Activated CD8-positive, alpha-beta T cell treated with anti-CD3 and anti-CD28 coated beads for 36 hours (primary cell): ENCODE results near the gene PPARGC1A. TPM values are rescaled to one million over a fixed set of nuclear protein-coding genes. Genes with fewer than 3 reads are reported as not detected.

Experiments
- ATAC-seq: fragments of 200-7000 bp; cut with Tn5 transposase; one replicate; pipeline ENCODE4 v1.10.0; 2021; ENCODE audit warnings: mild to moderate bottlenecking, moderate library complexity
- CTCF ChIA-PET: fragments of 350-600 bp; sonication (Branson Sonifier 250); formaldehyde crosslinking; loops from one replicate; lab custom pipeline; 2021; ENCODE audit warnings: antibody characterized with exemption; lab: Charles Lee
- POLR2A ChIA-PET: fragments of 350-600 bp; sonication (Branson Sonifier 250); formaldehyde crosslinking; loops from one replicate; lab custom pipeline; 2021; ENCODE audit warnings: antibody characterized with exemption; lab: Charles Lee
- DNase-seq: peaks from one replicate; pipeline ENCODE4 v3.0.0-alpha.2; 2020
- H3K27ac Mint-ChIP-seq: one replicate; pipeline ENCODE4 v1.8.0; 2021; ENCODE audit warnings: mild to moderate bottlenecking, mixed read lengths
- H3K27me3 Mint-ChIP-seq: one replicate; pipeline ENCODE4 v1.8.0; 2021; ENCODE audit warnings: mixed read lengths
- H3K36me3 Mint-ChIP-seq: one replicate; pipeline ENCODE4 v1.8.0; 2021; ENCODE audit warnings: low read depth, mixed read lengths
- H3K4me1 Mint-ChIP-seq: one replicate; pipeline ENCODE4 v1.8.0; 2021; ENCODE audit warnings: low read depth, mixed read lengths
- H3K4me3 Mint-ChIP-seq: one replicate; pipeline ENCODE4 v1.8.0; 2021; ENCODE audit warnings: mild to moderate bottlenecking, moderate library complexity, mixed read lengths
- H3K9me3 Mint-ChIP-seq: one replicate; pipeline ENCODE4 v1.8.0; 2021; ENCODE audit warnings: mixed read lengths
- intact Hi-C: fragments of 100-400 bp; cut with micrococcal nuclease; formaldehyde crosslinking; loops from one replicate; pipeline ENCODE4 v1.10.0; 2022
- total RNA-seq, 2 experiments: library from RNA; stranded (reverse); gene quantifications; one replicate each; pipeline ENCODE4 v1.2.3, GENCODE V29; 2021
- TF ChIP-seq, protein P1 (sequence below): fragments of 200-600 bp; IDR thresholded peaks from one replicate; pipeline ENCODE4 v1.8.0; 2022; ENCODE audit warnings: antibody characterized with exemption, mild to moderate bottlenecking

The PPARGC1A gene
- total RNA-seq, 2 experiments from 2014 or later: not detected

- ATAC-seq (no peak), DNase-seq (no peak)
- H3K4me3 Mint-ChIP-seq: no peak overlapping the region
- TF ChIP-seq, protein P1, sequence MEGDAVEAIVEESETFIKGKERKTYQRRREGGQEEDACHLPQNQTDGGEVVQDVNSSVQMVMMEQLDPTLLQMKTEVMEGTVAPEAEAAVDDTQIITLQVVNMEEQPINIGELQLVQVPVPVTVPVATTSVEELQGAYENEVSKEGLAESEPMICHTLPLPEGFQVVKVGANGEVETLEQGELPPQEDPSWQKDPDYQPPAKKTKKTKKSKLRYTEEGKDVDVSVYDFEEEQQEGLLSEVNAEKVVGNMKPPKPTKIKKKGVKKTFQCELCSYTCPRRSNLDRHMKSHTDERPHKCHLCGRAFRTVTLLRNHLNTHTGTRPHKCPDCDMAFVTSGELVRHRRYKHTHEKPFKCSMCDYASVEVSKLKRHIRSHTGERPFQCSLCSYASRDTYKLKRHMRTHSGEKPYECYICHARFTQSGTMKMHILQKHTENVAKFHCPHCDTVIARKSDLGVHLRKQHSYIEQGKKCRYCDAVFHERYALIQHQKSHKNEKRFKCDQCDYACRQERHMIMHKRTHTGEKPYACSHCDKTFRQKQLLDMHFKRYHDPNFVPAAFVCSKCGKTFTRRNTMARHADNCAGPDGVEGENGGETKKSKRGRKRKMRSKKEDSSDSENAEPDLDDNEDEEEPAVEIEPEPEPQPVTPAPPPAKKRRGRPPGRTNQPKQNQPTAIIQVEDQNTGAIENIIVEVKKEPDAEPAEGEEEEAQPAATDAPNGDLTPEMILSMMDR: no peak
- H3K4me1 Mint-ChIP-seq: no peaks in the 10 kb centered on the region
- no peaks in the 10 kb centered on the region for H3K9me3 Mint-ChIP-seq
- ChIA-PET POLR2A (no interaction called here), CTCF (no interaction called here)
- no peaks in the 10 kb centered on the region for H3K27me3 Mint-ChIP-seq
- H3K27ac Mint-ChIP-seq: no peak overlapping the region
- H3K36me3 Mint-ChIP-seq: no peaks in the 10 kb centered on the region
- intact Hi-C loops: no loop called here
Measured at GRCh38 chr4:23929248-23929647, 39.4 kb upstream of the PPARGC1A start.

- ChIA-PET CTCF (no interaction called here), POLR2A (no interaction called here)
Measured at GRCh38 chr4:23924556-23924955, 34.7 kb upstream of the PPARGC1A start.

GRCh38 chr4:23923840-23924239 lies 34.0 kb upstream of the PPARGC1A start:
- Mint-ChIP-seq H3K9me3 (no peaks in the 10 kb centered on the region), H3K4me3 (no peak overlapping the region), H3K27ac (no peak overlapping the region), H3K4me1 (no peaks in the 10 kb centered on the region), H3K36me3 (no peaks in the 10 kb centered on the region), H3K27me3 (no peaks in the 10 kb centered on the region)
- TF ChIP-seq, protein P1: no peak
- ATAC-seq (no peak), DNase-seq (no peak)
- ChIA-PET POLR2A (no interaction called here), CTCF (no interaction called here)
- intact Hi-C loops: no loop called here

More at GRCh38 chr4:23924556-23924955, 34.7 kb upstream of the PPARGC1A start:
- no peaks in the 10 kb centered on the region for H3K27me3 Mint-ChIP-seq
- intact Hi-C loops: no loop called here
- no peak overlapping the region for H3K27ac Mint-ChIP-seq
- H3K4me3 Mint-ChIP-seq: no peak overlapping the region
- no peaks in the 10 kb centered on the region for H3K36me3 Mint-ChIP-seq
- ATAC-seq (no peak), DNase-seq (no peak)
- no peaks in the 10 kb centered on the region for H3K9me3 Mint-ChIP-seq
- H3K4me1 Mint-ChIP-seq: no peaks in the 10 kb centered on the region
- TF ChIP-seq, protein P1: no peak

DNA sequence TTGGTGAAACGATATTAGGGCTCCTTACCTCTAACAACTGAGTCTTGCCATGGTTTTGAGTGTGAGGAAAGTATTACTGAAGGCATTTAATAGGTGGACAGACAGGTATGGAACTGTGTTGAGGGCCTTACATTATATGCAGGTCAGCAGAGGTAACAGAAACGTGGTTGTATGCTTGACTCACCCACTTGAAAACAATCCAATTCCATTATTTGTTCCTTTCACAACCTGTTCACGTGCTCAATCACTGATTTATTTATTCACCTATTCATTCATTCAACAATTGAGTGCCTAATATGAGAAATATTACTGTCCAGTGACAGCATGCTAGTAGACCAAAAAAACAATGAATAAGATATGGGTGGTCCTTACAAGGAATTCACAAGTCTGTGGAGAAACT lies 33.3 kb upstream of the PPARGC1A start:
- no peaks in the 10 kb centered on the region for H3K4me1 Mint-ChIP-seq
- no peaks in the 10 kb centered on the region for H3K27me3 Mint-ChIP-seq
- intact Hi-C loops: no loop called here
- no peak overlapping the region for H3K27ac Mint-ChIP-seq
- H3K9me3 Mint-ChIP-seq: no peaks in the 10 kb centered on the region
- ATAC-seq (no peak), DNase-seq (no peak)
- POLR2A ChIA-PET: no interaction called here
- no peak overlapping the region for H3K4me3 Mint-ChIP-seq
- CTCF ChIA-PET: no interaction called here
- TF ChIP-seq, protein P1: no peak
- H3K36me3 Mint-ChIP-seq: no peaks in the 10 kb centered on the region

GRCh38 chr4:23922541-23923111 lies 32.8 kb upstream of the PPARGC1A start:
- Mint-ChIP-seq H3K4me3 (no peak overlapping the region), H3K9me3 (no peaks in the 10 kb centered on the region), H3K36me3 (no peaks in the 10 kb centered on the region), H3K27ac (no peak overlapping the region), H3K4me1 (no peaks in the 10 kb centered on the region), H3K27me3 (no peaks in the 10 kb centered on the region)
- DNase-seq (no peak), ATAC-seq (no peak)
- intact Hi-C loops: no loop called here
- CTCF ChIA-PET: no interaction called here
- POLR2A ChIA-PET: no interaction called here
- TF ChIP-seq, protein P1: no peak
